GM12878 (cell line): ENCODE measurements around the gene EBLN2. TPM values are rescaled to one million over a fixed set of nuclear protein-coding genes. Genes with fewer than 3 reads are reported as not detected.

Experiments
- ATAC-seq: fragments of 200-7000 bp; cut with Tn5 transposase; 3 replicates; pipeline ENCODE4 v1.9.1; 2020; ENCODE audit warnings: mild to moderate bottlenecking, moderate library complexity
- BruUV-seq: library from RNA; stranded (reverse); fragments of 400-500 nt; replicated peaks from 2 replicates; lab custom pipeline; 2021; lab: Mats Ljungman, UMichigan
- CTCF ChIA-PET: fragments of 300-600 bp; sonication (Branson Sonifier 250); formaldehyde crosslinking; extraction: SDS; loops from one replicate; lab custom pipeline; 2021; ENCODE audit warnings: inconsistent platforms; lab: Yijun Ruan, JAX
- POLR2A ChIA-PET: fragments of 350-600 bp; formaldehyde crosslinking; extraction: SDS; loops from one replicate; lab custom pipeline; 2021; ENCODE audit warnings: inconsistent platforms; lab: Charles Lee
- RAD21 ChIA-PET: fragments of 300-600 bp; sonication (Branson Sonifier 250); formaldehyde crosslinking; loops from one replicate; lab custom pipeline; 2023; ENCODE audit warnings: antibody characterized with exemption; ENCODE audit not compliant: unreplicated experiment; lab: Charles Lee
- SMC1A ChIA-PET: fragments of 300-600 bp; sonication (Branson Sonifier 250); formaldehyde crosslinking; loops from one replicate; lab custom pipeline; 2023; ENCODE audit not compliant: unreplicated experiment, uncharacterized antibody; lab: Charles Lee
- DNase-seq: peaks from one replicate; pipeline ENCODE4 v3.0.0-alpha.2; 2011; ENCODE audit warnings: low read depth, low spot score
- FAIRE-seq: peaks from 3 replicates; lab custom pipeline; 2011; peaks lifted over from hg19 to GRCh38; lab: Jason Lieb, UNC
- H2AFZ ChIP-seq: 2 replicates; pipeline ENCODE4 v1.6.0; 2011; ENCODE audit warnings: low read depth, low read length, control low read depth; ENCODE audit not compliant: control insufficient read depth
- H3K27ac ChIP-seq: 2 replicates; pipeline ENCODE4 v1.5.1; 2011; ENCODE audit warnings: control low read depth; ENCODE audit not compliant: control insufficient read depth, insufficient read depth
- H3K27me3 ChIP-seq, 2 experiments: replicated peaks in 1 of 2; 2 replicates each; pipeline versions ENCODE4 v1.6.0 to v1.6.1; 2011; ENCODE audit warnings: low read length in 1 of 2; ENCODE audit not compliant: control insufficient read depth in 2 of 2, insufficient read depth in 2 of 2
- H3K36me3 ChIP-seq, 2 experiments: 2 replicates each; pipeline ENCODE4 v1.5.1; 2011; ENCODE audit warnings: low read length in 1 of 2; ENCODE audit not compliant: control insufficient read depth in 2 of 2, insufficient read depth in 2 of 2
- H3K4me1 ChIP-seq: 2 replicates; pipeline ENCODE4 v1.6.1; 2011; ENCODE audit warnings: mild to moderate bottlenecking, low read length, moderate library complexity, mixed read lengths; ENCODE audit not compliant: control insufficient read depth, insufficient read depth
- H3K4me2 ChIP-seq: 2 replicates; pipeline ENCODE4 v1.6.0; 2011; ENCODE audit warnings: control low read depth; ENCODE audit not compliant: control insufficient read depth, insufficient read depth
- H3K4me3 ChIP-seq: fragments of 200-600 bp; sonication (generic); 2 replicates; pipeline ENCODE4 v1.5.1; 2016
- H3K79me2 ChIP-seq: 2 replicates; pipeline ENCODE4 v1.6.0; 2011; ENCODE audit warnings: low read length; ENCODE audit not compliant: control insufficient read depth, insufficient read depth
- H3K9ac ChIP-seq: 2 replicates; pipeline ENCODE4 v1.8.0; 2011; ENCODE audit warnings: low read length, control low read depth, mixed read lengths; ENCODE audit not compliant: control insufficient read depth, insufficient read depth
- H3K9me3 ChIP-seq: replicated peaks from 3 replicates; pipeline ENCODE4 v1.5.1; 2011; ENCODE audit warnings: mild to moderate bottlenecking, low read length; ENCODE audit not compliant: control insufficient read depth, insufficient read depth
- H4K20me1 ChIP-seq: 2 replicates; pipeline ENCODE4 v1.6.0; 2011; ENCODE audit not compliant: control insufficient read depth, insufficient read depth
- CBFB ChIP-seq: IDR thresholded peaks from 2 replicates; pipeline ENCODE4 v1.6.1; 2016; ENCODE audit warnings: antibody characterized with exemption, low read depth
- CUX1 ChIP-seq: IDR thresholded peaks from 2 replicates; pipeline ENCODE4 v1.6.1; 2012; ENCODE audit warnings: improper control_type of control experiment, low read depth, low read length; ENCODE audit not compliant: insufficient replicate concordance
- DPF2 ChIP-seq: fragments of 450-650 bp; IDR thresholded peaks from 2 replicates; pipeline ENCODE4 v1.6.1; 2017; ENCODE audit warnings: mild to moderate bottlenecking
- ELK1 ChIP-seq: IDR thresholded peaks from 2 replicates; pipeline ENCODE4 v1.6.1; 2012; ENCODE audit warnings: low read depth, low read length, improper control_type of control experiment
- ETV6 ChIP-seq, 2 experiments: fragments of 450-650 bp in 1 of 2; IDR thresholded peaks in 1 of 2; conservative IDR thresholded peaks in 1 of 2; 2 replicates each; pipeline ENCODE4 v1.6.1; 2014; ENCODE audit warnings: antibody characterized with exemption in 1 of 2, borderline replicate concordance in 1 of 2, low read depth in 1 of 2, mild to moderate bottlenecking in 1 of 2, moderate library complexity in 1 of 2
- MEF2B ChIP-seq: fragments of 450-650 bp; IDR thresholded peaks from 2 replicates; pipeline ENCODE4 v1.6.1; 2018; ENCODE audit warnings: mild to moderate bottlenecking, moderate library complexity; ENCODE audit not compliant: partially characterized antibody, poor library complexity, severe bottlenecking
- NFIC ChIP-seq: IDR thresholded peaks from 2 replicates; pipeline ENCODE4 v1.6.1; 2012; ENCODE audit warnings: low read depth, mild to moderate bottlenecking, inconsistent platforms, low read length, moderate library complexity
- PML ChIP-seq: IDR thresholded peaks from 2 replicates; pipeline ENCODE4 v1.6.1; 2012; ENCODE audit warnings: low read length, inconsistent platforms
- RB1 ChIP-seq: fragments of 450-650 bp; formaldehyde crosslinking; IDR thresholded peaks from 2 replicates; pipeline ENCODE4 v1.6.1; 2017; ENCODE audit warnings: mild to moderate bottlenecking, borderline replicate concordance
- SMAD5 ChIP-seq: IDR thresholded peaks from 2 replicates; pipeline ENCODE4 v1.6.1; 2016; ENCODE audit warnings: antibody characterized with exemption, low read depth
- SMC3 ChIP-seq: IDR thresholded peaks from 2 replicates; pipeline ENCODE4 v1.6.1; 2011; ENCODE audit warnings: low read length, improper control_type of control experiment, borderline replicate concordance
- TARDBP ChIP-seq: IDR thresholded peaks from 2 replicates; pipeline ENCODE4 v1.6.1; 2016; ENCODE audit warnings: borderline replicate concordance
- ZBTB11 ChIP-seq: fragments of 450-650 bp; formaldehyde crosslinking; IDR thresholded peaks from 2 replicates; pipeline ENCODE4 v1.5.0; 2022; ENCODE audit warnings: mild to moderate bottlenecking, missing genetic modification characterization
- WGBS: methylation state at CpG from one replicate; pipeline ENCODE4 v1.1.6; 2016; ENCODE audit warnings: low lambda C conversion rate; ENCODE audit not compliant: insufficient replicate concordance, insufficient coverage; ENCODE audit errors: missing lambda C conversion rate; 5-methylcytosine and 5-hydroxymethylcytosine counted together
- in situ Hi-C: fragments of 300-500 bp; cut with MboI; formaldehyde crosslinking; loops from 9 replicates; pipeline ENCODE4 v1.14.3; 2018; ENCODE audit warnings: mixed read lengths
- intact Hi-C: fragments of 100-400 bp; cut with micrococcal nuclease; formaldehyde crosslinking; loops from one replicate; pipeline ENCODE4 v1.14.2; 2022; ENCODE audit not compliant: unreplicated experiment
- polyA plus RNA-seq, 11 experiments: library from polyadenylated mRNA; depleted of rRNA in 4 of 11; unstranded in 6 of 11; stranded (reverse) in 5 of 11; fragments of >200 nt; fragmentation: Nextera tagmentation in 4 of 11; fragmentation: Illumina TruSeq in 1 of 11; extraction: Ambion mirVana in 4 of 11; extraction: Trizol in 1 of 11; gene quantifications; 1 replicate in 1 of 11; 2 replicates in 10 of 11; pipeline versions ENCODE4 v1.2.1 to v1.2.3, GENCODE V29; 2011 to 2016; ENCODE audit warnings: inconsistent platforms in 2 of 11, missing spikeins in 2 of 11, low read depth in 1 of 11
- total RNA-seq, 4 experiments: library from RNA; depleted of rRNA in 3 of 4; stranded (reverse); fragments of >200 nt in 3 of 4; fragmentation: Illumina TruSeq in 1 of 4; extraction: Trizol in 1 of 4; gene quantifications; 2 replicates each; pipeline versions ENCODE4 v1.2.1 to v1.2.3, GENCODE V29; 2013 to 2021

Gene EBLN2
- total and polyA plus RNA-seq, 10 of the 15 experiments (the other 5 are each of a cell fraction or from before 2014, with no cell fraction given): 0.84 to 6.8 (median 3.6) TPM

GRCh38 chr3:73021301-73021835 is 40.1 kb upstream of the EBLN2 start:
- H3K4me1 ChIP-seq: peaks cover under 1% of the 10 kb centered on the region
- H4K20me1 ChIP-seq: peaks cover 4% of the 10 kb centered on the region; the same call in 1 of the 2 replicates
- BruUV-seq: no TSS peak
- DNase-seq: no peak
- no peak overlapping the region for H2AFZ ChIP-seq
- FAIRE-seq: no peak
- no peak overlapping the region for H3K4me3 ChIP-seq
- CTCF ChIA-PET: interaction anchor here (0.7 kb wide), 2 partner anchors 39 to 194 kb away, joined by 3 to 4 read pairs; no protein-coding TSS in a partner anchor
- TF ChIP-seq NFIC (no peak), TARDBP (no peak), DPF2 (no peak), RB1 (no peak), ETV6 (conservative IDR thresholded peaks at IDR 0.05 in 1 of 2, IDR thresholded peaks at IDR 0.05 in 1 of 2; ENCODE audit: borderline replicate concordance in 1 of 2, low read depth in 1 of 2) (no peak), SMAD5 (no peak), ELK1 (no peak), MEF2B (no peak), CBFB (no peak), SMC3 (no peak), PML (no peak), ZBTB11 (CRISPR knock-in tag) (no peak), CUX1 (no peak)
- TF ChIP-seq, all 136 proteins: peak for 0
- peaks cover 93% of the 10 kb centered on the region for H3K79me2 ChIP-seq
- ATAC-seq: no peak
- H3K9me3 ChIP-seq: no peaks in the 10 kb centered on the region; the same call in 2 of the 3 replicates
- 84% methylated on average over 4 of the region's 4 CpGs for WGBS
- ChIA-PET POLR2A (no interaction called here), SMC1A (interaction anchor here (0.6 to 1.2 kb wide), 2 partner anchors 29 to 207 kb away, joined by 3 to 4 read pairs; no protein-coding TSS in a partner anchor), RAD21 (interaction anchor here (0.6 kb wide), 1 partner anchor 34 kb away, joined by 3 read pairs; no protein-coding TSS in a partner anchor)
- no peak overlapping the region for H3K27ac ChIP-seq
- in situ Hi-C loops (no loop called here), intact Hi-C loops (no loop called here)
- no peaks in the 10 kb centered on the region for H3K27me3 ChIP-seq
- H3K4me2 ChIP-seq: no peak overlapping the region
- H3K9ac ChIP-seq: no peak overlapping the region
- peaks cover 0 to 2% of the 10 kb centered on the region in 2 experiments; a peak in 1 of 4 replicates for H3K36me3 ChIP-seq
